ENCODE measurements around the gene KCNH3. TPM values are rescaled to one million over a fixed set of nuclear protein-coding genes. Genes with fewer than 3 reads are reported as not detected.

The KCNH3 gene
- total and polyA plus RNA-seq, 5 donors from 2014 or later, result 1.1 to 2.1 (median 1.3) TPM

- H3K27me3 Mint-ChIP-seq, result peaks cover 45% of the 10 kb centered on the region
- H3K36me3 Mint-ChIP-seq, result no peaks in the 10 kb centered on the region
- peaks cover 0 to 39% (median 21%) of the 10 kb centered on the region in 4 donors for H3K4me1 Mint-ChIP-seq
These were observed 3.8 kb downstream of the KCNH3 start for GRCh38 chr12:49542592-49543160.

GRCh38 chr12:49543221-49543913 lies 4.5 kb downstream of the KCNH3 start:
- Mint-ChIP-seq H3K36me3 (no peaks in the 10 kb centered on the region), H3K27ac (peak overlapping the region in 1 of 3 donors; percentile 40), H3K9me3 (peaks cover 0 to 2% (median 0%) of the 10 kb centered on the region in 7 donors), H3K27me3 (peaks cover 38% of the 10 kb centered on the region), H3K4me1 (peaks cover 0 to 39% (median 22%) of the 10 kb centered on the region in 4 donors), H3K4me3 (peak overlapping the region in 3 of 4 donors; percentile 23 to 73 (median 51))
- Histone ChIP-seq H3K9me3 (ENCODE audit: control insufficient read depth in 2 of 2, low read length in 2 of 2) (no peaks in the 10 kb centered on the region), H3K4me1 (ENCODE audit: control insufficient read depth, insufficient read depth, low read length, poor library complexity, severe bottlenecking) (peaks cover 18% of the 10 kb centered on the region), H3K27me3 (ENCODE audit: control insufficient read depth, insufficient read depth, low read length) (peaks cover 2% of the 10 kb centered on the region), H3K36me3 (ENCODE audit: control insufficient read depth, insufficient read depth, low read length) (no peaks in the 10 kb centered on the region), H3K27ac (ENCODE audit: insufficient read depth, low read length, poor library complexity, severe bottlenecking) (no peak overlapping the region), H3K4me3 (ENCODE audit: low read depth, low read length) (no peak overlapping the region)
- ATAC-seq (ENCODE audit: low read depth in 2 of 2), result no peak
- DNase-seq, result no peak

More at GRCh38 chr12:49542592-49543160, 3.8 kb downstream of the KCNH3 start:
- H3K27ac Mint-ChIP-seq, result no peak overlapping the region
- Histone ChIP-seq H3K27me3 (ENCODE audit: control insufficient read depth, insufficient read depth, low read length) (peaks cover 2% of the 10 kb centered on the region), H3K4me1 (ENCODE audit: control insufficient read depth, insufficient read depth, low read length, poor library complexity, severe bottlenecking) (peaks cover 23% of the 10 kb centered on the region), H3K27ac (ENCODE audit: insufficient read depth, low read length, poor library complexity, severe bottlenecking) (no peak overlapping the region), H3K9me3 (ENCODE audit: control insufficient read depth in 2 of 2, low read length in 2 of 2) (no peaks in the 10 kb centered on the region), H3K4me3 (ENCODE audit: low read depth, low read length) (no peak overlapping the region), H3K36me3 (ENCODE audit: control insufficient read depth, insufficient read depth, low read length) (no peaks in the 10 kb centered on the region)
- H3K4me3 Mint-ChIP-seq, result peak overlapping the region in 3 of 4 donors; percentile 23 to 88 (median 44)
- ATAC-seq (ENCODE audit: low read depth in 2 of 2) (no peak), DNase-seq (no peak)
- peaks cover 0 to 2% (median 0%) of the 10 kb centered on the region in 7 donors for H3K9me3 Mint-ChIP-seq

- Histone ChIP-seq H3K36me3 (ENCODE audit: control insufficient read depth, insufficient read depth, low read length) (no peaks in the 10 kb centered on the region), H3K4me3 (ENCODE audit: low read depth, low read length) (no peak overlapping the region), H3K27ac (ENCODE audit: insufficient read depth, low read length, poor library complexity, severe bottlenecking) (no peak overlapping the region), H3K27me3 (ENCODE audit: control insufficient read depth, insufficient read depth, low read length) (peaks cover 2% of the 10 kb centered on the region), H3K9me3 (ENCODE audit: control insufficient read depth in 2 of 2, low read length in 2 of 2) (no peaks in the 10 kb centered on the region), H3K4me1 (ENCODE audit: control insufficient read depth, insufficient read depth, low read length, poor library complexity, severe bottlenecking) (peaks cover 22% of the 10 kb centered on the region)
- DNase-seq, result no peak
- peaks cover 38% of the 10 kb centered on the region for H3K27me3 Mint-ChIP-seq
- no peak overlapping the region for H3K4me3 Mint-ChIP-seq
- peaks cover 0 to 44% (median 22%) of the 10 kb centered on the region in 4 donors for H3K4me1 Mint-ChIP-seq
- no peak for ATAC-seq (ENCODE audit: low read depth in 2 of 2)
- no peaks in the 10 kb centered on the region for H3K36me3 Mint-ChIP-seq
- H3K9me3 Mint-ChIP-seq, result peaks cover 0 to 2% (median 0%) of the 10 kb centered on the region in 7 donors
- H3K27ac Mint-ChIP-seq, result no peak overlapping the region
These were observed 5.3 kb downstream of the KCNH3 start for GRCh38 chr12:49543914-49544815.

- no peak overlapping the region for H3K4me3 ChIP-seq (ENCODE audit: low read depth, low read length)
- Mint-ChIP-seq H3K4me1 (peaks cover 0 to 34% (median 12%) of the 10 kb centered on the region in 4 donors), H3K9me3 (no peaks in the 10 kb centered on the region), H3K27me3 (peaks cover 28% of the 10 kb centered on the region), H3K36me3 (no peaks in the 10 kb centered on the region), H3K4me3 (no peak overlapping the region), H3K27ac (no peak overlapping the region)
- no peak for ATAC-seq (ENCODE audit: low read depth in 2 of 2)
- H3K27ac ChIP-seq (ENCODE audit: insufficient read depth, low read length, poor library complexity, severe bottlenecking), result no peak overlapping the region
- H3K36me3 ChIP-seq (ENCODE audit: control insufficient read depth, insufficient read depth, low read length), result no peaks in the 10 kb centered on the region
- no peaks in the 10 kb centered on the region for H3K9me3 ChIP-seq (ENCODE audit: control insufficient read depth in 2 of 2, low read length in 2 of 2)
- no peak for DNase-seq
- H3K4me1 ChIP-seq (ENCODE audit: control insufficient read depth, insufficient read depth, low read length, poor library complexity, severe bottlenecking), result peaks cover 12% of the 10 kb centered on the region
- peaks cover 2% of the 10 kb centered on the region for H3K27me3 ChIP-seq (ENCODE audit: control insufficient read depth, insufficient read depth, low read length)
These were observed 7.0 kb downstream of the KCNH3 start for GRCh38 chr12:49545815-49546214.

GRCh38 chr12:49546481-49546880 lies 7.7 kb downstream of the KCNH3 start:
- Mint-ChIP-seq H3K4me1 (peaks cover 0 to 28% (median 7%) of the 10 kb centered on the region in 4 donors), H3K36me3 (no peaks in the 10 kb centered on the region), H3K27ac (no peak overlapping the region), H3K4me3 (no peak overlapping the region), H3K9me3 (no peaks in the 10 kb centered on the region), H3K27me3 (peaks cover 22% of the 10 kb centered on the region)
- peaks cover 12% of the 10 kb centered on the region for H3K4me1 ChIP-seq (ENCODE audit: control insufficient read depth, insufficient read depth, low read length, poor library complexity, severe bottlenecking)
- no peaks in the 10 kb centered on the region for H3K36me3 ChIP-seq (ENCODE audit: control insufficient read depth, insufficient read depth, low read length)
- H3K27ac ChIP-seq (ENCODE audit: insufficient read depth, low read length, poor library complexity, severe bottlenecking), result no peak overlapping the region
- no peaks in the 10 kb centered on the region for H3K9me3 ChIP-seq (ENCODE audit: control insufficient read depth in 2 of 2, low read length in 2 of 2)
- H3K27me3 ChIP-seq (ENCODE audit: control insufficient read depth, insufficient read depth, low read length), result peaks cover 2% of the 10 kb centered on the region
- DNase-seq, result no peak
- ATAC-seq (ENCODE audit: low read depth in 2 of 2), result no peak
- H3K4me3 ChIP-seq (ENCODE audit: low read depth, low read length), result no peak overlapping the region

DNA sequence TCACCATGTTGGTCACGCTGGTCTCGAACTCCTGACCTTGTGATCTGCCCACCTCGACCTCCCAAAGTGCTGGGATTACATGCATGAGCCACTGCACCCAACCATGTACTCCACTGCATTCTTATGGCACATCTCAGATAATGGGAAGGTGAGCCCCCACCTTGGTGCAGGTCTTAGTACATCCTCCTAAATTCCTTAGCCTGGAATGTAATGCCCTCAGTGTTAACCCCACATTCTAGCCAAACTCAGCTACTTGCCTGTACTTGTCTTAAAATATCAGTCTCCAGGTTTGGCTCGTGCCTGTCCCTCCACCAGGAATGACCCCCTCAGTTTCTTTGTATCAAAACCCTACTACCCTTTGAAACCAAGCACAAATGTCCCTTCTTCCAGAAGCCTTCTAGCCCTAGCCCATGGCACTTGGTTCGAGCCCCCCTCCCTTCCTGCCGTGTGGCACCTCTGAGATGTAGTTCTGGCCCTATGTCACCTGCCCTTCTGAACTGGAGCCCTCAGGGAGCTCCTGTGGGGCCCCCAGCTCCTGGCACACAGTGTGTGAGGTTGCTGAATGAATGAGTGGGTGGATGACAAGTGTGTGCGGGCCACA lies 8.4 kb downstream of the KCNH3 start:
- H3K36me3 ChIP-seq (ENCODE audit: control insufficient read depth, insufficient read depth, low read length), result no peaks in the 10 kb centered on the region
- H3K4me1 ChIP-seq (ENCODE audit: control insufficient read depth, insufficient read depth, low read length, poor library complexity, severe bottlenecking), result peaks cover 12% of the 10 kb centered on the region
- H3K27me3 ChIP-seq (ENCODE audit: control insufficient read depth, insufficient read depth, low read length), result peaks cover 6% of the 10 kb centered on the region
- H3K9me3 ChIP-seq (ENCODE audit: control insufficient read depth in 2 of 2, low read length in 2 of 2), result no peaks in the 10 kb centered on the region
- Mint-ChIP-seq H3K4me1 (peaks cover 0 to 23% (median 4%) of the 10 kb centered on the region in 4 donors), H3K27ac (peak overlapping the region in 1 of 3 donors; percentile 38), H3K27me3 (peaks cover 25% of the 10 kb centered on the region), H3K36me3 (no peaks in the 10 kb centered on the region), H3K9me3 (no peaks in the 10 kb centered on the region), H3K4me3 (peak overlapping the region in 1 of 4 donors; percentile 19)
- H3K27ac ChIP-seq (ENCODE audit: insufficient read depth, low read length, poor library complexity, severe bottlenecking), result no peak overlapping the region
- ATAC-seq (ENCODE audit: low read depth in 2 of 2), result no peak
- H3K4me3 ChIP-seq (ENCODE audit: low read depth, low read length), result no peak overlapping the region
- DNase-seq, result no peak

- no peak for ATAC-seq (ENCODE audit: low read depth in 2 of 2)
- Mint-ChIP-seq H3K9me3 (no peaks in the 10 kb centered on the region), H3K27ac (no peak overlapping the region), H3K27me3 (peaks cover 29% of the 10 kb centered on the region), H3K36me3 (no peaks in the 10 kb centered on the region), H3K4me1 (peaks cover 0 to 19% (median 3%) of the 10 kb centered on the region in 4 donors), H3K4me3 (peak overlapping the region in 2 of 4 donors; percentile 21 to 85)
- Histone ChIP-seq H3K27me3 (ENCODE audit: control insufficient read depth, insufficient read depth, low read length) (peaks cover 6% of the 10 kb centered on the region), H3K4me3 (ENCODE audit: low read depth, low read length) (no peak overlapping the region), H3K27ac (ENCODE audit: insufficient read depth, low read length, poor library complexity, severe bottlenecking) (no peak overlapping the region), H3K9me3 (ENCODE audit: control insufficient read depth in 2 of 2, low read length in 2 of 2) (no peaks in the 10 kb centered on the region), H3K4me1 (ENCODE audit: control insufficient read depth, insufficient read depth, low read length, poor library complexity, severe bottlenecking) (peaks cover 12% of the 10 kb centered on the region), H3K36me3 (ENCODE audit: control insufficient read depth, insufficient read depth, low read length) (no peaks in the 10 kb centered on the region)
- DNase-seq, result no peak
These were observed 9.6 kb downstream of the KCNH3 start for GRCh38 chr12:49548481-49548821.
